ENCODE data around the gene PHPT1.

The PHPT1 gene

DNA sequence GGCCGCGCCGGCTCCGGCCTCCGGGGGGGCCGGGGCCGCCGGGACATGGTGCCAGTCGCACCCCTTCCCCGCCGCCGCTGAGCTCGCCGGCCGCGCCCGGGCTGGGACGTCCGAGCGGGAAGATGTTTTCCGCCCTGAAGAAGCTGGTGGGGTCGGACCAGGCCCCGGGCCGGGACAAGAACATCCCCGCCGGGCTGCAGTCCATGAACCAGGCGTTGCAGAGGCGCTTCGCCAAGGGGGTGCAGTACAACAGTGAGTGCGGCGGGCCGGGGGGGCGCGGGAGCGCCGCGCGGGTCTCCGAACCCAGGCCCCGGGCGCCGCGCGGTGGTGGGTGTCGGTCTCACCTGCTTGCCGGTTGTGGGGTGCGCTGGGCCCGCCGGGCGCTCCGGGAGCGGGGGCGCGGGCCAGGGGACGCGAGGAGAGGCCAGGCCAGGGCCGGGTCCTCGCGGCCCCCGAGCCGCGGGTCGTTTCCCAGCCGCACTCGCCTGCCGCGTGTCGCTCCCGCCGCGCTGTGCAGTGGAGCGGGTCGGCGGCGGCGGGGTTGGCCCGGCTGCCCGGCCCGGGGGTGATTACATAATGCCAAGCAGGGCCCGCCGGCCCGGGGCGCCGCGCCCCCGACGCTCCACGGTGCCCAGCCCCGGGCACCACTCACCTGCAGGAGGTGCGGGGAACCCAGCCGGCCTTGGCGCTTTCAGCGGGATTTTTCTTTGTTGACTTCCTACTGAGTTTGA is 41.0 kb upstream of the PHPT1 start:
- Histone ChIP-seq H3K36me3 (replicated peaks in 1 of 2; ENCODE audit: control insufficient read depth in 2 of 2, insufficient read depth in 2 of 2, low read length in 2 of 2) (peaks cover 8 to 63% of the 10 kb centered on the region in 2 donors), H3K4me2 (ENCODE audit: insufficient read depth, low read length, poor library complexity, severe bottlenecking) (peak overlapping the region; percentile 49), H4K91ac (ENCODE audit: low read depth, low read length, poor library complexity) (no peak overlapping the region), H3K27ac (replicated peaks; ENCODE audit: low read length) (no peak overlapping the region), H2BK12ac (ENCODE audit: low read length) (no peak overlapping the region), H2BK5ac (ENCODE audit: low read length) (peak overlapping the region; percentile 90), H4K8ac (ENCODE audit: low read depth, low read length) (no peak overlapping the region), H3K27me3 (ENCODE audit: control insufficient read depth in 3 of 3, insufficient read depth in 3 of 3, low read depth in 1 of 3, low read length in 3 of 3) (no peaks in the 10 kb centered on the region), H3K9me3 (replicated peaks in 1 of 2; ENCODE audit: control insufficient read depth in 2 of 2, insufficient read depth in 1 of 2, low read depth in 1 of 2, low read length in 2 of 2) (peaks cover 2% of the 10 kb centered on the region in 2 donors), H2BK15ac (ENCODE audit: low read length) (no peak overlapping the region), H3K4ac (ENCODE audit: low read length) (peak overlapping the region; percentile 53), H3K23ac (ENCODE audit: low read depth, low read length, poor library complexity) (peak overlapping the region; percentile 97), H2AFZ (ENCODE audit: low read length) (peak overlapping the region; percentile 88), H3K14ac (ENCODE audit: low read length) (peak overlapping the region; percentile 89), H3K79me1 (ENCODE audit: low read depth, low read length) (peaks cover 12% of the 10 kb centered on the region), H3K4me1 (ENCODE audit: control insufficient read depth in 2 of 2, insufficient read depth in 1 of 2, low read depth in 1 of 2, low read length in 2 of 2) (peaks cover 8 to 15% of the 10 kb centered on the region in 2 donors), H2BK120ac (ENCODE audit: low read depth, low read length) (no peak overlapping the region), H3K18ac (ENCODE audit: low read length) (peak overlapping the region; percentile 96), H3K4me3 (ENCODE audit: low read length in 2 of 2) (peak overlapping the region; percentile 91 to 96), H3K9ac (ENCODE audit: low read depth, low read length, poor library complexity) (peak overlapping the region; percentile 93), H2AK5ac (ENCODE audit: low read depth, low read length) (peak overlapping the region; percentile 99)
- WGBS, 2 donors (ENCODE audit: extremely low coverage in 2 of 2, insufficient read length in 2 of 2, insufficient replicate concordance in 1 of 2) = no CpG with 5 or more reads among the region's 93 CpGs
- DNase-seq (ENCODE audit: low spot score) = no peak

DNA sequence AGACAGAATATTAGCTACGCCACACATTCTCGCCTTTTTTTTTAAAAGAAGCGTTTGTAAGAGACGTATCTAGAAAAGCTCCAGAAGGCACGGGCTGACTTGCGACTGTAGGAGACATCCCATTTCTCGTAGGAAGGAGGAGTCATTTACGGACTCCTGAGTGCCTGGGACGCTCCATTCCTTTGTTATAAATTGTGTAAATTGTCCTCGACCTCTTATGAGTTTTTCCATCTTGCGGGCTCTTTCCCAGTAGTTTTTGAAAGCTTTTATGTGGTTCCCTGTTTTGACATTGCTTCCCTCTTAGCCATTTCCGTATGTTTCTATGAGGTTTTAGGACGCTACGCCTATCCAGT is 40.4 kb upstream of the PHPT1 start:
- Histone ChIP-seq H3K9ac (ENCODE audit: low read depth, low read length, poor library complexity) (no peak overlapping the region), H2BK120ac (ENCODE audit: low read depth, low read length) (no peak overlapping the region), H3K4me1 (ENCODE audit: control insufficient read depth in 2 of 2, insufficient read depth in 1 of 2, low read depth in 1 of 2, low read length in 2 of 2) (peaks cover 8 to 15% of the 10 kb centered on the region in 2 donors), H2BK15ac (ENCODE audit: low read length) (no peak overlapping the region), H3K4me3 (ENCODE audit: low read length in 2 of 2) (peak overlapping the region; percentile 91 to 96), H3K18ac (ENCODE audit: low read length) (no peak overlapping the region), H2AK5ac (ENCODE audit: low read depth, low read length) (no peak overlapping the region), H3K36me3 (replicated peaks in 1 of 2; ENCODE audit: control insufficient read depth in 2 of 2, insufficient read depth in 2 of 2, low read length in 2 of 2) (peaks cover 8 to 67% of the 10 kb centered on the region in 2 donors), H4K91ac (ENCODE audit: low read depth, low read length, poor library complexity) (no peak overlapping the region), H3K23ac (ENCODE audit: low read depth, low read length, poor library complexity) (no peak overlapping the region), H3K9me3 (replicated peaks in 1 of 2; ENCODE audit: control insufficient read depth in 2 of 2, insufficient read depth in 1 of 2, low read depth in 1 of 2, low read length in 2 of 2) (peaks cover 2% of the 10 kb centered on the region in 2 donors), H3K79me1 (ENCODE audit: low read depth, low read length) (peaks cover 12% of the 10 kb centered on the region), H3K4me2 (ENCODE audit: insufficient read depth, low read length, poor library complexity, severe bottlenecking) (peak overlapping the region; percentile 49), H3K14ac (ENCODE audit: low read length) (no peak overlapping the region), H3K27me3 (ENCODE audit: control insufficient read depth in 3 of 3, insufficient read depth in 3 of 3, low read depth in 1 of 3, low read length in 3 of 3) (no peaks in the 10 kb centered on the region), H2AFZ (ENCODE audit: low read length) (peak overlapping the region; percentile 88), H2BK12ac (ENCODE audit: low read length) (no peak overlapping the region), H2BK5ac (ENCODE audit: low read length) (no peak overlapping the region), H4K8ac (ENCODE audit: low read depth, low read length) (no peak overlapping the region), H3K4ac (ENCODE audit: low read length) (no peak overlapping the region), H3K27ac (replicated peaks; ENCODE audit: low read length) (no peak overlapping the region)
- no peak for DNase-seq (ENCODE audit: low spot score)
- WGBS, 2 donors (ENCODE audit: extremely low coverage in 2 of 2, insufficient read length in 2 of 2, insufficient replicate concordance in 1 of 2) = no CpG with 5 or more reads among the region's 14 CpGs

DNA sequence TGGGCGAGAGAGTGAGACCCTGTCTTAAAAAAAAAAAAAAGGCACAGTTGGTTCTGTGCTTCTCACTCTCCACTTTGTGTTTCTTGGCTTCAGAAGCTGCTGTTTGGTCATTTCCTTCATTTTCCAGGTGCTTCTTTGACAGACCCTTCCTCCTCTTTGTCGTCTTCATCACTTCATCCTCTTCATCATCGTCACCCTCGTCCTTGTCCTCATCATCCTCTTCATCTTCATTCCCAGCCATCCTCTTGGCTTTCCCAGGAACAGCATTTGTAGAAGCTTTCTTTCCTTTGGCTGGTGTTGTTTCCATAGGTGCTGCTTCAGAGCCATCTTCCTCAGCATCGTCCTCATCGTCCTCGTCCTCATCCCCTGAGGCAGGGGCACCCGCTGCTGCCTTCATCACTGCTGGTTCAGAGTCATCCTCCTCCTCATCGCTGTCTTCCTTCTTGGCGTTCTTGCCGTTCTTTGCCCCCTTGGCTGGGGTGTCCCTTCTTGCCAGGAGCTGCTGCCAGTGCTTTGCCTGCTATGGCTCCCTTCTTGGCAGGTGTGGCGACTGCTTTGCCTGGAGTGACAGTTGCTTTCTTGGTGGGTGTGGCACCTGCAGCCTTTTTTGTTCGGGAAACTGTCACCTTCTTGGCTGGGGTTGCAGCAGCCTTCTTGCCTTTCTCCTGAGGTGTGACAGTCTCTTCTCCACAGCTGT is 34.3 kb upstream of the PHPT1 start:
- H2AFZ ChIP-seq (ENCODE audit: low read length) = no peak overlapping the region
- DNase-seq (ENCODE audit: low spot score) = no peak
- no peak overlapping the region for H2BK12ac ChIP-seq (ENCODE audit: low read length)
- no peak overlapping the region for H3K4me2 ChIP-seq (ENCODE audit: insufficient read depth, low read length, poor library complexity, severe bottlenecking)
- H2AK5ac ChIP-seq (ENCODE audit: low read depth, low read length) = no peak overlapping the region
- no peak overlapping the region for H2BK5ac ChIP-seq (ENCODE audit: low read length)
- H3K27me3 ChIP-seq (ENCODE audit: control insufficient read depth in 3 of 3, insufficient read depth in 3 of 3, low read depth in 1 of 3, low read length in 3 of 3) = no peaks in the 10 kb centered on the region
- no peak overlapping the region for H4K8ac ChIP-seq (ENCODE audit: low read depth, low read length)
- no peak overlapping the region for H3K23ac ChIP-seq (ENCODE audit: low read depth, low read length, poor library complexity)
- H3K14ac ChIP-seq (ENCODE audit: low read length) = no peak overlapping the region
- no peak overlapping the region for H3K18ac ChIP-seq (ENCODE audit: low read length)
- peaks cover 0 to 5% of the 10 kb centered on the region in 2 donors for H3K9me3 ChIP-seq (replicated peaks in 1 of 2; ENCODE audit: control insufficient read depth in 2 of 2, insufficient read depth in 1 of 2, low read depth in 1 of 2, low read length in 2 of 2)
- no peak overlapping the region for H2BK120ac ChIP-seq (ENCODE audit: low read depth, low read length)
- peaks cover 6% of the 10 kb centered on the region for H3K79me1 ChIP-seq (ENCODE audit: low read depth, low read length)
- no peak overlapping the region for H4K91ac ChIP-seq (ENCODE audit: low read depth, low read length, poor library complexity)
- peaks cover 12 to 84% of the 10 kb centered on the region in 2 donors for H3K36me3 ChIP-seq (replicated peaks in 1 of 2; ENCODE audit: control insufficient read depth in 2 of 2, insufficient read depth in 2 of 2, low read length in 2 of 2)
- H2BK15ac ChIP-seq (ENCODE audit: low read length) = no peak overlapping the region
- WGBS, 2 donors (ENCODE audit: extremely low coverage in 2 of 2, insufficient read length in 2 of 2, insufficient replicate concordance in 1 of 2) = 100% methylated on average over 2 of the region's 13 CpGs; no CpG with 5 or more reads in 1 of the 2 donors
- no peak overlapping the region for H3K4me3 ChIP-seq (ENCODE audit: low read length in 2 of 2)
- no peak overlapping the region for H3K4ac ChIP-seq (ENCODE audit: low read length)
- H3K4me1 ChIP-seq (ENCODE audit: control insufficient read depth in 2 of 2, insufficient read depth in 1 of 2, low read depth in 1 of 2, low read length in 2 of 2) = peaks cover 0 to 4% of the 10 kb centered on the region in 2 donors
- H3K9ac ChIP-seq (ENCODE audit: low read depth, low read length, poor library complexity) = no peak overlapping the region
- H3K27ac ChIP-seq (replicated peaks; ENCODE audit: low read length) = no peak overlapping the region

DNA sequence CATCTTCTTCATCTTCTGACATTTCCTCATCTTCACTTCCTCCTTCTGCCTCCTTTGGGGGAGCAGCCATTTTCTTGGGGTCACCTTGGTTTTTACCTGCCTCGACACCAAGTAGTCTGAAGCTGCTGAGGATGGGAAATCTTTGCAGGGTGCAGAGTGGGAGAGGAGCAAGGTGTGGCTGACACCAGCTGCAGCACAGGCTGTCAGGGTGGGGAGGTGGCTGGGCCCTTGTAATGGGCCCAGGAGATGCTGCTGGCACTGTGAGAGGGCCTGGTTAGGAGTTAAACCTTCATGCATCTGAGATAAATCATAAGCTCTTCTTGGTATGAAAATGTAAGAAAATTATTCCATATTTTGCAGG is 33.8 kb upstream of the PHPT1 start:
- Histone ChIP-seq H3K79me1 (ENCODE audit: low read depth, low read length) (peaks cover 5% of the 10 kb centered on the region), H3K4me2 (ENCODE audit: insufficient read depth, low read length, poor library complexity, severe bottlenecking) (no peak overlapping the region), H2AK5ac (ENCODE audit: low read depth, low read length) (no peak overlapping the region), H2BK15ac (ENCODE audit: low read length) (no peak overlapping the region), H2BK120ac (ENCODE audit: low read depth, low read length) (no peak overlapping the region), H3K4me1 (ENCODE audit: control insufficient read depth in 2 of 2, insufficient read depth in 1 of 2, low read depth in 1 of 2, low read length in 2 of 2) (no peaks in the 10 kb centered on the region), H4K8ac (ENCODE audit: low read depth, low read length) (no peak overlapping the region), H3K4ac (ENCODE audit: low read length) (no peak overlapping the region), H3K27ac (replicated peaks; ENCODE audit: low read length) (no peak overlapping the region), H3K27me3 (ENCODE audit: control insufficient read depth in 3 of 3, insufficient read depth in 3 of 3, low read depth in 1 of 3, low read length in 3 of 3) (no peaks in the 10 kb centered on the region), H3K9me3 (replicated peaks in 1 of 2; ENCODE audit: control insufficient read depth in 2 of 2, insufficient read depth in 1 of 2, low read depth in 1 of 2, low read length in 2 of 2) (peaks cover 0 to 5% of the 10 kb centered on the region in 2 donors), H3K14ac (ENCODE audit: low read length) (no peak overlapping the region), H2BK5ac (ENCODE audit: low read length) (no peak overlapping the region), H3K18ac (ENCODE audit: low read length) (no peak overlapping the region), H3K36me3 (replicated peaks in 1 of 2; ENCODE audit: control insufficient read depth in 2 of 2, insufficient read depth in 2 of 2, low read length in 2 of 2) (peaks cover 12 to 79% of the 10 kb centered on the region in 2 donors), H3K4me3 (ENCODE audit: low read length in 2 of 2) (no peak overlapping the region), H2AFZ (ENCODE audit: low read length) (no peak overlapping the region), H4K91ac (ENCODE audit: low read depth, low read length, poor library complexity) (no peak overlapping the region), H2BK12ac (ENCODE audit: low read length) (no peak overlapping the region), H3K23ac (ENCODE audit: low read depth, low read length, poor library complexity) (no peak overlapping the region), H3K9ac (ENCODE audit: low read depth, low read length, poor library complexity) (no peak overlapping the region)
- DNase-seq (ENCODE audit: low spot score) = no peak
- no CpG with 5 or more reads among the region's 1 CpG for WGBS, 2 donors (ENCODE audit: extremely low coverage in 2 of 2, insufficient read length in 2 of 2, insufficient replicate concordance in 1 of 2)

Data from neuronal stem cell (in vitro differentiated cells).